ENCODE data around the gene CHID1.

The CHID1 gene

GRCh38 chr11:910044-910588 lies 494 bp downstream of the CHID1 start:
- no peak for DNase-seq (ENCODE audit: low read depth)

- DNase-seq (ENCODE audit: low read depth) = no peak
Observed at GRCh38 chr11:909406-909805, 1.2 kb downstream of the CHID1 start.

- no peak for DNase-seq (ENCODE audit: low read depth)
Observed at GRCh38 chr11:908273-908672, 2.3 kb downstream of the CHID1 start.

GRCh38 chr11:907668-908067 lies 2.9 kb downstream of the CHID1 start:
- DNase-seq (ENCODE audit: low read depth) = no peak

- no peak for DNase-seq (ENCODE audit: low read depth)
Observed at GRCh38 chr11:905952-906351, 4.7 kb downstream of the CHID1 start.

GRCh38 chr11:904380-904779 lies 6.2 kb downstream of the CHID1 start:
- no peak for DNase-seq (ENCODE audit: low read depth)

GRCh38 chr11:901452-902061 lies 9.1 kb downstream of the CHID1 start:
- no peak for DNase-seq (ENCODE audit: low read depth)

- no peak for DNase-seq (ENCODE audit: low read depth)
Observed at GRCh38 chr11:900545-900944, 10.1 kb downstream of the CHID1 start.

- DNase-seq (ENCODE audit: low read depth) = no peak
Observed at GRCh38 chr11:899724-900123, 10.9 kb downstream of the CHID1 start.

GRCh38 chr11:898540-899190 lies 11.9 kb downstream of the CHID1 start:
- DNase-seq (ENCODE audit: low read depth) = no peak

GRCh38 chr11:898143-898511 lies 12.5 kb downstream of the CHID1 start:
- no peak for DNase-seq (ENCODE audit: low read depth)

GRCh38 chr11:897253-898142 lies 13.1 kb downstream of the CHID1 start:
- no peak for DNase-seq (ENCODE audit: low read depth)

- no peak for DNase-seq (ENCODE audit: low read depth)
Observed at GRCh38 chr11:895331-896110, 15.1 kb downstream of the CHID1 start.

GRCh38 chr11:894575-895201 lies 15.9 kb downstream of the CHID1 start:
- no peak for DNase-seq (ENCODE audit: low read depth)

- no peak for DNase-seq (ENCODE audit: low read depth)
Observed at GRCh38 chr11:893008-893654, 17.5 kb downstream of the CHID1 start.

GRCh38 chr11:890794-891540 lies 19.6 kb downstream of the CHID1 start:
- DNase-seq (ENCODE audit: low read depth) = no peak

- no peak for DNase-seq (ENCODE audit: low read depth)
Observed at GRCh38 chr11:889687-890475, 20.7 kb downstream of the CHID1 start.

- DNase-seq (ENCODE audit: low read depth) = no peak
Observed at GRCh38 chr11:889257-889656, 21.4 kb downstream of the CHID1 start.

Data from activated gamma-delta T cell treated with anti-CD3 and anti-CD28 coated beads, Interleukin-2, amount 50 U/mL, for 16 hours (primary cell).